Stomach (tissue), 9 donors: ENCODE data around the gene SMC4. TPM values are rescaled to one million over a fixed set of nuclear protein-coding genes. Genes with fewer than 3 reads are reported as not detected.

Experiments used
- DNase-seq, 2 donors: peaks; one replicate each; pipeline versions ENCODE4 v3.0.0 to v3.0.0-alpha.2; 2013 to 2019
- H3K27ac ChIP-seq, 5 donors: fragments of 200-600 bp in 4 of 5; sonication (generic) in 4 of 5; one replicate each; pipeline ENCODE4 v1.5.1; 2013 to 2019; ENCODE audit warnings: mild to moderate bottlenecking in 1 of 5, moderate library complexity in 1 of 5
- H3K27me3 ChIP-seq, 3 donors: fragments of 200-600 bp; sonication (generic); one replicate each; pipeline ENCODE4 v1.5.1; 2017 to 2019; ENCODE audit warnings: mixed run types in 1 of 3
- H3K36me3 ChIP-seq, 4 donors: fragments of 200-600 bp; sonication (generic); 1 replicate in 3 of 4; 2 replicates in 1 of 4; pipeline ENCODE4 v1.5.1; 2016 to 2019
- H3K4me1 ChIP-seq, 4 donors: fragments of 200-600 bp; sonication (generic); one replicate each; pipeline ENCODE4 v1.5.1; 2016 to 2019
- H3K4me3 ChIP-seq, 4 donors: fragments of 200-600 bp; sonication (generic) in 3 of 4; one replicate each; pipeline ENCODE4 v1.5.1; 2016 to 2019; ENCODE audit warnings: mild to moderate bottlenecking in 1 of 4
- H3K9me3 ChIP-seq, 4 donors: fragments of 200-600 bp; sonication (generic); one replicate each; pipeline ENCODE4 v1.5.1; 2016 to 2019
- CTCF ChIP-seq, 7 experiments: fragments of 450-650 bp in 4 of 7; fragments of 200-600 bp in 3 of 7; sonication (generic) in 3 of 7; IDR thresholded peaks; one replicate each; pipeline ENCODE4 v1.5.1; 2016 to 2019; ENCODE audit warnings: antibody characterized with exemption in 7 of 7, control low read depth in 2 of 7, mild to moderate bottlenecking in 1 of 7
- EP300 ChIP-seq: sonication (generic); formaldehyde crosslinking; IDR thresholded peaks from one replicate; pipeline ENCODE4 v1.6.1; 2017; ENCODE audit warnings: antibody characterized with exemption
- POLR2A ChIP-seq, 4 donors: fragments of 450-650 bp; IDR thresholded peaks; one replicate each; pipeline ENCODE4 v1.6.1; 2016; ENCODE audit warnings: antibody characterized with exemption in 4 of 4, control low read depth in 2 of 4, mild to moderate bottlenecking in 1 of 4, moderate library complexity in 1 of 4
- POLR2AphosphoS5 ChIP-seq, 3 donors: sonication (generic); formaldehyde crosslinking; IDR thresholded peaks; one replicate each; pipeline ENCODE4 v1.6.1; 2016; ENCODE audit warnings: antibody characterized with exemption in 3 of 3
- WGBS, 5 donors: extraction: QIAGEN DNeasy Blood & Tissue Kit in 3 of 5; methylation state at CpG; one replicate each; pipeline versions ENCODE4 v1.1.5 to v1.1.7; 2013 to 2018; 5-methylcytosine and 5-hydroxymethylcytosine counted together
- intact Hi-C: fragments of 100-400 bp; cut with DNase I; formaldehyde crosslinking; loops from one replicate; pipeline ENCODE4 v1.15.1; 2023; ENCODE audit warnings: low total_unique reads
- polyA plus RNA-seq, 3 donors: library from polyadenylated mRNA; stranded (reverse); fragments of 200-250 nt; gene quantifications; one replicate each; pipeline ENCODE4 v1.2.3, GENCODE V29; 2013
- total RNA-seq, 5 donors: library from RNA; depleted of rRNA; stranded (reverse); fragments of >200 nt; gene quantifications; one replicate each; pipeline versions ENCODE4 v1.1.0 to v1.2.3, GENCODE V29; 2014 to 2016
- donor health status: healthy with polysubstance abuse.
- donor health status: Bipolar disorder and iron deficiency.
- donor health status: healthy.

SMC4 gene
- total and polyA plus RNA-seq, 8 donors = 12.8 to 122 (median 46.7) TPM

DNA sequence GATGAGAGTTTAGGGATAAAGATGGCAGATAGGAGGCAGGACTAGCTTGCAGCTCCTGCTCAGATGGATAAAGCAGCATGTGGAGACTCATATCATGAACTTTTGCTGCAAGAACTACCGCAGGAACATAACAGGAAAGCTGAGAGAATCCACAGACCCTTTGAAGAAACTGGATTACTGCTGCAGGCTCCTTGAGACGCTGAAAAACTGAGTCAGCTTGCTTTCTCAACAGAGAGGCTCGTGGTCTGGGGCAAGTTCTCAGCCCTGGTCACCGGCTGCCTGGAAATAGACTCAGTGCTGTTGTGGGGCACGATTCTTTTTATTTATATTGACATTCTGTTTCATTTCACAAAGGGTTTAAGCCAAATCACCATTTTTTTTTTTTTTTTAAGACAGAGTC lies 78.9 kb downstream of the SMC4 start:
- Histone ChIP-seq H3K27me3 (peaks cover 0 to 6% (median 0%) of the 10 kb centered on the region in 3 donors), H3K27ac (no peak overlapping the region), H3K4me3 (no peak overlapping the region), H3K4me1 (no peaks in the 10 kb centered on the region), H3K36me3 (no peaks in the 10 kb centered on the region), H3K9me3 (no peaks in the 10 kb centered on the region)
- DNase-seq = no peak
- TF ChIP-seq POLR2A (IDR thresholded peaks at IDR 0.05) = no peak
- no peak for TF ChIP-seq EP300
- no peak for TF ChIP-seq POLR2AphosphoS5 (IDR thresholded peaks at IDR 0.05)
- no peak for TF ChIP-seq CTCF (IDR thresholded peaks at IDR 0.05)
- WGBS, 5 donors = 76 to 84% (median 81%) methylated on average over 5 of the region's 5 CpGs
- intact Hi-C loops = no loop called here

GRCh38 chr3:160479376-160479775 lies 79.9 kb downstream of the SMC4 start:
- WGBS, 5 donors = 88 to 93% (median 90%) methylated on average over 10 of the region's 10 CpGs
- Histone ChIP-seq H3K4me1 (no peaks in the 10 kb centered on the region), H3K36me3 (no peaks in the 10 kb centered on the region), H3K27ac (no peak overlapping the region), H3K4me3 (no peak overlapping the region), H3K27me3 (peaks cover 0 to 6% (median 0%) of the 10 kb centered on the region in 3 donors), H3K9me3 (no peaks in the 10 kb centered on the region)
- TF ChIP-seq CTCF (IDR thresholded peaks at IDR 0.05) (no peak), POLR2AphosphoS5 (IDR thresholded peaks at IDR 0.05) (no peak), EP300 (no peak), POLR2A (IDR thresholded peaks at IDR 0.05) (no peak)
- DNase-seq = no peak
- intact Hi-C loops = no loop called here

DNA sequence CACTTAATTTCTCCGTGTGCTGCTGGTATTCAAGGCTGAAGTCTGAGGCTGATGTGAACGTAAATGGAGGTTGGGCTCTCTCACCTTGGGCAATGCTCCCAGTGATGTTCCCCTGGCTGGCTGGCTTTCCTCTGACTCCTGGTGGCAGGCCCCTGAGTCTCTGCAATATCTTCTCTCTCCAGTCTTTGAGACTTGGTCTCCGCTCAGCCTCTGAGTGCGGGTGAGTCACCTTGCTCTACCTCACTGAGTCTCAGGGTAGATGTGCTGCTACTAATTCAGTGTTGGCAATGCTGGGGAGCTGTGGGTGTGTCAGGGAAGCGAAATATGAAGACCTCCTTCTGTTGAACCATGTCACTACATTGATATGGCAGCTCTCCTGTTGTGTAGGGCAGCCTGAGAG lies 81.5 kb downstream of the SMC4 start:
- no peak overlapping the region for H3K4me3 ChIP-seq
- DNase-seq = no peak
- H3K27me3 ChIP-seq = no peaks in the 10 kb centered on the region
- no peaks in the 10 kb centered on the region for H3K36me3 ChIP-seq
- TF ChIP-seq EP300 (no peak), POLR2A (IDR thresholded peaks at IDR 0.05) (no peak), POLR2AphosphoS5 (IDR thresholded peaks at IDR 0.05) (no peak), CTCF (IDR thresholded peaks at IDR 0.05) (no peak)
- WGBS, 5 donors = 82 to 98% (median 93%) methylated on average over 5 of the region's 5 CpGs
- no peaks in the 10 kb centered on the region for H3K9me3 ChIP-seq
- H3K4me1 ChIP-seq = peaks cover 0 to 7% (median 2%) of the 10 kb centered on the region in 4 donors
- H3K27ac ChIP-seq = no peak overlapping the region
- intact Hi-C loops = no loop called here

- 87 to 95% (median 91%) methylated on average over 6 of the region's 6 CpGs for WGBS, 5 donors
- DNase-seq = no peak
Observed at GRCh38 chr3:160481856-160482255, 82.4 kb downstream of the SMC4 start.

More at GRCh38 chr3:160481856-160482255, 82.4 kb downstream of the SMC4 start:
- TF ChIP-seq EP300 = no peak
- TF ChIP-seq POLR2A (IDR thresholded peaks at IDR 0.05) = no peak
- no peak for TF ChIP-seq CTCF (IDR thresholded peaks at IDR 0.05)
- TF ChIP-seq POLR2AphosphoS5 (IDR thresholded peaks at IDR 0.05) = no peak
- Histone ChIP-seq H3K4me3 (no peak overlapping the region), H3K4me1 (peaks cover 0 to 10% (median 6%) of the 10 kb centered on the region in 4 donors), H3K36me3 (no peaks in the 10 kb centered on the region), H3K27me3 (no peaks in the 10 kb centered on the region), H3K9me3 (no peaks in the 10 kb centered on the region), H3K27ac (no peak overlapping the region)
- intact Hi-C loops = no loop called here
